HepG2 (cell line): ENCODE measurements around the gene CARD8. TPM values are rescaled to one million over a fixed set of nuclear protein-coding genes. Genes with fewer than 3 reads are reported as not detected.
A peak's percentile ranks its signal among the peaks of the same experiment; 100 is the strongest.

Source experiments
- ATAD3A ChIP-seq: sonication (generic); formaldehyde crosslinking; IDR thresholded peaks from 2 replicates; pipeline ENCODE4 v1.4.0; 2020; ENCODE audit warnings: missing genetic modification reagents
- EP300 ChIP-seq, 3 experiments: sonication (generic) in 1 of 3; formaldehyde crosslinking in 1 of 3; IDR thresholded peaks; 2 replicates each; pipeline versions ENCODE4 v1.5.1 to v1.6.1; 2011 to 2020; ENCODE audit warnings: low read depth in 2 of 3, low read length in 2 of 3, borderline replicate concordance in 1 of 3, improper control_type of control experiment in 1 of 3, mild to moderate bottlenecking in 1 of 3, missing genetic modification reagents in 1 of 3, moderate library complexity in 1 of 3
- EZH2 ChIP-seq: conservative IDR thresholded peaks from 2 replicates; pipeline ENCODE4 v1.6.1; 2012; ENCODE audit warnings: mild to moderate bottlenecking, low read depth, low read length, moderate library complexity
- FLYWCH1 ChIP-seq: sonication (generic); formaldehyde crosslinking; IDR thresholded peaks from 2 replicates; pipeline ENCODE4 v1.8.1; 2023; ENCODE audit warnings: mild to moderate bottlenecking, missing genetic modification reagents
- KLF11 ChIP-seq: IDR thresholded peaks from 2 replicates; pipeline ENCODE4 v1.6.1; 2016; ENCODE audit warnings: missing compliant biosample characterization
- MXI1 ChIP-seq: IDR thresholded peaks from 3 replicates; pipeline ENCODE4 v1.6.1; 2012; ENCODE audit warnings: low read depth, low read length, inconsistent platforms, borderline replicate concordance
- NFIC ChIP-seq: IDR thresholded peaks from 2 replicates; pipeline ENCODE4 v1.6.1; 2012; ENCODE audit warnings: mild to moderate bottlenecking, low read length, inconsistent platforms
- NPAS2 ChIP-seq: sonication (generic); formaldehyde crosslinking; IDR thresholded peaks from 2 replicates; pipeline ENCODE4 v1.8.0; 2022; ENCODE audit warnings: mild to moderate bottlenecking, missing genetic modification reagents, borderline replicate concordance
- NR2F2 ChIP-seq: IDR thresholded peaks from 2 replicates; pipeline ENCODE4 v1.6.1; 2012; ENCODE audit warnings: low read depth, inconsistent platforms, borderline replicate concordance
- PITX1 ChIP-seq: sonication (generic); formaldehyde crosslinking; IDR thresholded peaks from 2 replicates; pipeline ENCODE4 v1.5.1; 2020; ENCODE audit warnings: mild to moderate bottlenecking, missing genetic modification reagents
- RFX5 ChIP-seq: IDR thresholded peaks from 2 replicates; pipeline ENCODE4 v1.6.1; 2011; ENCODE audit warnings: low read depth, low read length, improper control_type of control experiment
- SATB2 ChIP-seq: sonication (generic); formaldehyde crosslinking; IDR thresholded peaks from 2 replicates; pipeline ENCODE4 v1.5.0; 2020; ENCODE audit warnings: missing genetic modification reagents
- SETDB1 ChIP-seq: sonication (generic); formaldehyde crosslinking; IDR thresholded peaks from 2 replicates; pipeline ENCODE4 v1.5.1; 2020; ENCODE audit warnings: missing genetic modification reagents, mild to moderate bottlenecking, borderline replicate concordance
- SP140L ChIP-seq: sonication (generic); formaldehyde crosslinking; IDR thresholded peaks from 2 replicates; pipeline ENCODE4 v1.4.0; 2020; ENCODE audit warnings: missing genetic modification reagents, borderline replicate concordance
- STAG1 ChIP-seq: sonication (generic); formaldehyde crosslinking; IDR thresholded peaks from 2 replicates; pipeline ENCODE4 v1.4.0; 2020; ENCODE audit warnings: missing genetic modification reagents
- ZNF75D ChIP-seq: sonication (generic); formaldehyde crosslinking; IDR thresholded peaks from 2 replicates; pipeline ENCODE4 v1.8.1; 2023; ENCODE audit warnings: missing genetic modification reagents, mild to moderate bottlenecking, borderline replicate concordance
- polyA plus RNA-seq, 8 experiments: library from polyadenylated mRNA; depleted of rRNA in 3 of 8; stranded (reverse) in 7 of 8; unstranded in 1 of 8; fragments of >200 nt; fragmentation: Illumina TruSeq in 4 of 8; extraction: Trizol in 4 of 8; gene quantifications; 2 replicates each; pipeline versions ENCODE4 v1.2.1 to v1.2.3, GENCODE V29; 2011 to 2016; ENCODE audit warnings: low read depth in 4 of 8, missing spikeins in 1 of 8, mixed read lengths in 1 of 8; ENCODE audit not compliant: insufficient read depth in 1 of 8
- total RNA-seq, 5 experiments: library from RNA; depleted of rRNA; stranded (reverse); fragments of >200 nt; fragmentation: Illumina TruSeq; extraction: Trizol; gene quantifications; 2 replicates each; pipeline ENCODE4 v1.2.3, GENCODE V29; 2016; ENCODE audit warnings: low read depth in 1 of 5
- TF ChIP-seq, protein P1 (sequence below): sonication (generic); formaldehyde crosslinking; IDR thresholded peaks from 2 replicates; pipeline ENCODE4 v1.8.1; 2023; ENCODE audit warnings: mild to moderate bottlenecking, missing genetic modification reagents
- TF ChIP-seq, protein P2 (sequence below): sonication (generic); formaldehyde crosslinking; IDR thresholded peaks from 2 replicates; pipeline ENCODE4 v1.8.0; 2022; ENCODE audit warnings: mild to moderate bottlenecking, missing genetic modification reagents, moderate library complexity
- TF ChIP-seq, protein P3 (sequence below): sonication (generic); formaldehyde crosslinking; IDR thresholded peaks from 2 replicates; pipeline ENCODE4 v1.5.1; 2020; ENCODE audit warnings: mild to moderate bottlenecking, moderate library complexity, missing genetic modification reagents
- TF ChIP-seq, protein P4 (sequence below): sonication (generic); formaldehyde crosslinking; IDR thresholded peaks from 2 replicates; pipeline ENCODE4 v1.4.0; 2020; ENCODE audit warnings: missing genetic modification reagents
- TF ChIP-seq, protein P5 (sequence below): fragments of 450-650 bp; IDR thresholded peaks from 2 replicates; pipeline ENCODE4 v1.6.1; 2016

CARD8 gene
- total and polyA plus RNA-seq, 2 of the 13 experiments (the other 11 are each of a cell fraction or from before 2014, with no cell fraction given): 15.0 to 19.2 TPM

DNA sequence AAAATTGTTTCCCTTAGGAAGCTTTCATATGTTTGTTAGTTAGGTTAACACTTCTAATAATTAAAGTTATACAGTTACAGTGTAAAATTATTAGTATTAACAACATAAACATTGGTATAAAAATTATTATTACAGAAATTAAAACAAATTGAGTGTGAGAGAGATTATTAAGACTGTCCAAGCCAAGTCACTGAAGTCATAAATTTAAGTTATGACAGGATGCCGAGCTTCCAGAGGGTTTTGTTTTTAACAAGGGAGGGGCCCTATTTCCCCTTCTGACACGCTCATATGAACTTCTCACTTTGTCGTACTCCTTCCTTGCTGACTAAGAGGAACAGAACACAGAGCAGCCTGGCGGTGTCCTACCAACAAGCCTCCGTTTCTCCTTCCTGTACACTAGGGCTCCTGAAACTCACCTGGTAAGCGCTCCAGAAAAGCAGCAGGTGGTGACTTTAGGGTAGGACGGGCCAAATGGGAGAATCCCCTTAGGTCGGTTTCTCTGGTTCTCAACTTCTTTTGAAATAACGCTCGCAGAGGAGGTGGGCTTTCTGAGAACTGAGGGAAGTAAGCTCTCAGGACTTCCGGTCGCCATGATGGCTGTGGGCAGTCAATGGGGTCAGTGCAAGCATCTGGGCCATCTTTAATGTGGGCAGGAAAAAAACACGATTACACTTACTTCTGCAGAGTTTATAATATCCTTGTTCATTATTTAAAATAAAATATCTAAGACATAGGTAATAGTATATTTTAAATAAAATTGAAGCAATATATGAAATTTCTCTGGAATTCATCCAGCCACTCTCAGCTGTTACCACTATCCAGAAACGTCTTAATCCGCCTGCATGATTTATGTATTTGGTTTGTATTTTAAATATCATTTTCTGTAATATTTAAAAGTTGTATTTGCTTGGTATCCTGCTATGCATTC, at the start of gene CARD8 (continued):
- no peak; the same call in 2 of the 3 replicates for TF ChIP-seq MXI1
- no peak for TF ChIP-seq FLYWCH1
- TF ChIP-seq, protein P1, sequence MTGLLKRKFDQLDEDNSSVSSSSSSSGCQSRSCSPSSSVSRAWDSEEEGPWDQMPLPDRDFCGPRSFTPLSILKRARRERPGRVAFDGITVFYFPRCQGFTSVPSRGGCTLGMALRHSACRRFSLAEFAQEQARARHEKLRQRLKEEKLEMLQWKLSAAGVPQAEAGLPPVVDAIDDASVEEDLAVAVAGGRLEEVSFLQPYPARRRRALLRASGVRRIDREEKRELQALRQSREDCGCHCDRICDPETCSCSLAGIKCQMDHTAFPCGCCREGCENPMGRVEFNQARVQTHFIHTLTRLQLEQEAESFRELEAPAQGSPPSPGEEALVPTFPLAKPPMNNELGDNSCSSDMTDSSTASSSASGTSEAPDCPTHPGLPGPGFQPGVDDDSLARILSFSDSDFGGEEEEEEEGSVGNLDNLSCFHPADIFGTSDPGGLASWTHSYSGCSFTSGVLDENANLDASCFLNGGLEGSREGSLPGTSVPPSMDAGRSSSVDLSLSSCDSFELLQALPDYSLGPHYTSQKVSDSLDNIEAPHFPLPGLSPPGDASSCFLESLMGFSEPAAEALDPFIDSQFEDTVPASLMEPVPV (CRISPR knock-in tag): 0 out of 2 replicates have a peak, but pooled peaks have one; percentile 31
- no peak for TF ChIP-seq SETDB1 (CRISPR knock-in tag)
- TF ChIP-seq, protein P2, sequence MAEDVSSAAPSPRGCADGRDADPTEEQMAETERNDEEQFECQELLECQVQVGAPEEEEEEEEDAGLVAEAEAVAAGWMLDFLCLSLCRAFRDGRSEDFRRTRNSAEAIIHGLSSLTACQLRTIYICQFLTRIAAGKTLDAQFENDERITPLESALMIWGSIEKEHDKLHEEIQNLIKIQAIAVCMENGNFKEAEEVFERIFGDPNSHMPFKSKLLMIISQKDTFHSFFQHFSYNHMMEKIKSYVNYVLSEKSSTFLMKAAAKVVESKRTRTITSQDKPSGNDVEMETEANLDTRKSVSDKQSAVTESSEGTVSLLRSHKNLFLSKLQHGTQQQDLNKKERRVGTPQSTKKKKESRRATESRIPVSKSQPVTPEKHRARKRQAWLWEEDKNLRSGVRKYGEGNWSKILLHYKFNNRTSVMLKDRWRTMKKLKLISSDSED (CRISPR knock-in tag): no peak
- no peak; the same call in 1 of the 2 replicates for TF ChIP-seq NFIC
- TF ChIP-seq SATB2 (CRISPR knock-in tag): no peak
- TF ChIP-seq, protein P3, sequence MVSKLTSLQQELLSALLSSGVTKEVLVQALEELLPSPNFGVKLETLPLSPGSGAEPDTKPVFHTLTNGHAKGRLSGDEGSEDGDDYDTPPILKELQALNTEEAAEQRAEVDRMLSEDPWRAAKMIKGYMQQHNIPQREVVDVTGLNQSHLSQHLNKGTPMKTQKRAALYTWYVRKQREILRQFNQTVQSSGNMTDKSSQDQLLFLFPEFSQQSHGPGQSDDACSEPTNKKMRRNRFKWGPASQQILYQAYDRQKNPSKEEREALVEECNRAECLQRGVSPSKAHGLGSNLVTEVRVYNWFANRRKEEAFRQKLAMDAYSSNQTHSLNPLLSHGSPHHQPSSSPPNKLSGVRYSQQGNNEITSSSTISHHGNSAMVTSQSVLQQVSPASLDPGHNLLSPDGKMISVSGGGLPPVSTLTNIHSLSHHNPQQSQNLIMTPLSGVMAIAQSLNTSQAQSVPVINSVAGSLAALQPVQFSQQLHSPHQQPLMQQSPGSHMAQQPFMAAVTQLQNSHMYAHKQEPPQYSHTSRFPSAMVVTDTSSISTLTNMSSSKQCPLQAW (CRISPR knock-in tag): 0 out of 2 replicates have a peak, but pooled peaks have one; percentile 22
- no peak for TF ChIP-seq NPAS2
- TF ChIP-seq SP140L (CRISPR knock-in tag): no peak
- no peak for TF ChIP-seq PITX1 (CRISPR knock-in tag)
- TF ChIP-seq EP300 (IDR thresholded peaks at IDR 0.05; ENCODE audit: low read depth in 2 of 2, low read length in 2 of 2): no peak
- no peak for TF ChIP-seq EP300 (CRISPR knock-in tag; IDR thresholded peaks at IDR 0.05; ENCODE audit: borderline replicate concordance)
- TF ChIP-seq ZNF75D: no peak
- TF ChIP-seq EZH2: no peak
- TF ChIP-seq, protein P4, sequence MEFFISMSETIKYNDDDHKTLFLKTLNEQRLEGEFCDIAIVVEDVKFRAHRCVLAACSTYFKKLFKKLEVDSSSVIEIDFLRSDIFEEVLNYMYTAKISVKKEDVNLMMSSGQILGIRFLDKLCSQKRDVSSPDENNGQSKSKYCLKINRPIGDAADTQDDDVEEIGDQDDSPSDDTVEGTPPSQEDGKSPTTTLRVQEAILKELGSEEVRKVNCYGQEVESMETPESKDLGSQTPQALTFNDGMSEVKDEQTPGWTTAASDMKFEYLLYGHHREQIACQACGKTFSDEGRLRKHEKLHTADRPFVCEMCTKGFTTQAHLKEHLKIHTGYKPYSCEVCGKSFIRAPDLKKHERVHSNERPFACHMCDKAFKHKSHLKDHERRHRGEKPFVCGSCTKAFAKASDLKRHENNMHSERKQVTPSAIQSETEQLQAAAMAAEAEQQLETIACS (CRISPR knock-in tag): no peak
- TF ChIP-seq RFX5: no peak
- TF ChIP-seq NR2F2: no peak
- TF ChIP-seq, protein P5, sequence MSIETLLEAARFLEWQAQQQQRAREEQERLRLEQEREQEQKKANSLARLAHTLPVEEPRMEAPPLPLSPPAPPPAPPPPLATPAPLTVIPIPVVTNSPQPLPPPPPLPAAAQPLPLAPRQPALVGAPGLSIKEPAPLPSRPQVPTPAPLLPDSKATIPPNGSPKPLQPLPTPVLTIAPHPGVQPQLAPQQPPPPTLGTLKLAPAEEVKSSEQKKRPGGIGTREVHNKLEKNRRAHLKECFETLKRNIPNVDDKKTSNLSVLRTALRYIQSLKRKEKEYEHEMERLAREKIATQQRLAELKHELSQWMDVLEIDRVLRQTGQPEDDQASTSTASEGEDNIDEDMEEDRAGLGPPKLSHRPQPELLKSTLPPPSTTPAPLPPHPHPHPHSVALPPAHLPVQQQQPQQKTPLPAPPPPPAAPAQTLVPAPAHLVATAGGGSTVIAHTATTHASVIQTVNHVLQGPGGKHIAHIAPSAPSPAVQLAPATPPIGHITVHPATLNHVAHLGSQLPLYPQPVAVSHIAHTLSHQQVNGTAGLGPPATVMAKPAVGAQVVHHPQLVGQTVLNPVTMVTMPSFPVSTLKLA: no peak
- peak; percentile 70; the same call in 1 of the 2 replicates for TF ChIP-seq KLF11
- no peak for TF ChIP-seq ATAD3A (CRISPR knock-in tag)
- TF ChIP-seq STAG1: no peak
